ENCODE data around the gene DNAH17.

Gene DNAH17

GRCh38 chr17:78573955-78574354 lies 3.2 kb downstream of the DNAH17 start:
- no peak for DNase-seq

GRCh38 chr17:78572239-78573205 lies 4.7 kb downstream of the DNAH17 start:
- no peak for DNase-seq

GRCh38 chr17:78571329-78571728 lies 5.9 kb downstream of the DNAH17 start:
- DNase-seq: no peak

- DNase-seq: no peak
These were observed 8.6 kb downstream of the DNAH17 start for GRCh38 chr17:78568494-78569115.

GRCh38 chr17:78567991-78568390 lies 9.2 kb downstream of the DNAH17 start:
- DNase-seq: no peak

- no peak for DNase-seq
These were observed 10.2 kb downstream of the DNAH17 start for GRCh38 chr17:78566947-78567346.

GRCh38 chr17:78563189-78564145 lies 13.7 kb downstream of the DNAH17 start:
- no peak for DNase-seq

- DNase-seq: no peak
These were observed 14.5 kb downstream of the DNAH17 start for GRCh38 chr17:78562734-78563133.

- DNase-seq: no peak
These were observed 16.0 kb downstream of the DNAH17 start for GRCh38 chr17:78561166-78561565.

- DNase-seq: no peak
These were observed 16.5 kb downstream of the DNAH17 start for GRCh38 chr17:78560731-78561130.

GRCh38 chr17:78559749-78560368 lies 17.3 kb downstream of the DNAH17 start:
- no peak for DNase-seq

GRCh38 chr17:78558989-78559388 lies 18.2 kb downstream of the DNAH17 start:
- DNase-seq: no peak

- DNase-seq: no peak
These were observed 18.9 kb downstream of the DNAH17 start for GRCh38 chr17:78558181-78558850.

- DNase-seq: no peak
These were observed 19.6 kb downstream of the DNAH17 start for GRCh38 chr17:78557598-78558039.

GRCh38 chr17:78556812-78557211 lies 20.4 kb downstream of the DNAH17 start:
- no peak for DNase-seq

GRCh38 chr17:78555746-78556401 lies 21.3 kb downstream of the DNAH17 start:
- DNase-seq: no peak

- DNase-seq: no peak
These were observed 26.7 kb downstream of the DNAH17 start for GRCh38 chr17:78550464-78550863.

- no peak for DNase-seq
These were observed 28.5 kb downstream of the DNAH17 start for GRCh38 chr17:78548725-78549124.

GRCh38 chr17:78547035-78547434 lies 30.2 kb downstream of the DNAH17 start:
- no peak for DNase-seq

GRCh38 chr17:78546476-78546875 lies 30.7 kb downstream of the DNAH17 start:
- no peak for DNase-seq

Measured in T-helper 9 cell (primary cell).